ENCODE measurements around the gene GRB2.
A peak's percentile ranks its signal among the peaks of the same experiment; 100 is the strongest.

GRB2 gene

GRCh38 chr17:75361996-75362395 is 43.5 kb downstream of the GRB2 start:
- no peak overlapping the region for H3K4me3 ChIP-seq (ENCODE audit: low read depth in 1 of 5, low read length in 5 of 5)
- H3K9ac ChIP-seq (ENCODE audit: low read length in 5 of 5) = no peak overlapping the region
- no peak overlapping the region for H3K27ac ChIP-seq (ENCODE audit: low read depth, low read length)
- no peaks in the 10 kb centered on the region for H3K9me3 ChIP-seq (ENCODE audit: control insufficient read depth in 5 of 5, low read length in 5 of 5)
- peaks cover 4 to 41% (median 31%) of the 10 kb centered on the region in 5 donors for H3K4me1 ChIP-seq (ENCODE audit: control insufficient read depth in 5 of 5, insufficient read depth in 5 of 5, low read length in 5 of 5)
- no peaks in the 10 kb centered on the region for H3K27me3 ChIP-seq (ENCODE audit: control insufficient read depth in 5 of 5, insufficient read depth in 4 of 5, low read length in 5 of 5)
- H3K36me3 ChIP-seq (ENCODE audit: control insufficient read depth in 5 of 5, insufficient read depth in 5 of 5, low read length in 5 of 5) = no peaks in the 10 kb centered on the region

GRCh38 chr17:75361344-75361743 is 44.1 kb downstream of the GRB2 start:
- Histone ChIP-seq H3K9ac (ENCODE audit: low read length in 5 of 5) (peak overlapping the region in 1 of 5 donors; percentile 20), H3K27ac (ENCODE audit: low read depth, low read length) (no peak overlapping the region), H3K4me1 (ENCODE audit: control insufficient read depth in 5 of 5, insufficient read depth in 5 of 5, low read length in 5 of 5) (peaks cover 6 to 45% (median 33%) of the 10 kb centered on the region in 5 donors), H3K27me3 (ENCODE audit: control insufficient read depth in 5 of 5, insufficient read depth in 4 of 5, low read length in 5 of 5) (no peaks in the 10 kb centered on the region), H3K4me3 (ENCODE audit: low read depth in 1 of 5, low read length in 5 of 5) (no peak overlapping the region), H3K36me3 (ENCODE audit: control insufficient read depth in 5 of 5, insufficient read depth in 5 of 5, low read length in 5 of 5) (no peaks in the 10 kb centered on the region), H3K9me3 (ENCODE audit: control insufficient read depth in 5 of 5, low read length in 5 of 5) (no peaks in the 10 kb centered on the region)

DNA sequence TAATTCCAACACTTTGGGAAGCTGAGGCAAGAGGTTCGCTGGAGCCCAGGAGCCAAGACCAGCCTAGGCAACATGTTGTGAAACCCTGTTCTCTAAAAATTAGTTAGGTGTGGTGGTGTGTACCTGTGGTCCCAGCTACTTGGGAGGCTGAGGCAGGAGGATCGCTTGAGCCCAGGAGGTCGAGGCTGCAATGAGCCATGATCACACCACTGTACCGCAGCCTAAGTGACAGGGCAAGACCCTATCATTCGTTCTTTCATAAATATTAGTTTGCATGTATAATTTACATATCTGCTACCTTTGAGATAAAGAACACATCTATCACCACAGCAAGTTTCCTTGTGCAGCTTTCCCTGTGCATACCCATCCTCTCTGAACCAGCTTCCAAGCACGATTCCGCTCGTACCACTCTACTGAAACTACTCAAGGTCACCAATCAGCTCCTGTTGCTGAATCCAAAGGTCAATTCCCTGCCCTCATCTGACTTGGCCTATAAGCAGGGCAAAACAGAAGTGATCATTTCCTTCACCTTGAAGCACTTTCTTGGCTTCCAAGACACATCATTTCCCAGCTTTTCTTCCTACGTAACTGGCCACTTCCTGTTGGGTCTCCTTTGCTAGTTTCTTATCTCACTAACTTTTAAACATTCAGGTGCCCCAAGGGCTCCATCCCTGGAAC is 49.1 kb downstream of the GRB2 start:
- Histone ChIP-seq H3K9me3 (ENCODE audit: control insufficient read depth in 5 of 5, low read length in 5 of 5) (no peaks in the 10 kb centered on the region), H3K4me3 (ENCODE audit: low read depth in 1 of 5, low read length in 5 of 5) (no peak overlapping the region), H3K4me1 (ENCODE audit: control insufficient read depth in 5 of 5, insufficient read depth in 5 of 5, low read length in 5 of 5) (peaks cover 4 to 32% (median 19%) of the 10 kb centered on the region in 5 donors), H3K27ac (ENCODE audit: low read depth, low read length) (no peak overlapping the region), H3K27me3 (ENCODE audit: control insufficient read depth in 5 of 5, insufficient read depth in 4 of 5, low read length in 5 of 5) (no peaks in the 10 kb centered on the region), H3K9ac (ENCODE audit: low read length in 5 of 5) (no peak overlapping the region), H3K36me3 (ENCODE audit: control insufficient read depth in 5 of 5, insufficient read depth in 5 of 5, low read length in 5 of 5) (no peaks in the 10 kb centered on the region)

DNA sequence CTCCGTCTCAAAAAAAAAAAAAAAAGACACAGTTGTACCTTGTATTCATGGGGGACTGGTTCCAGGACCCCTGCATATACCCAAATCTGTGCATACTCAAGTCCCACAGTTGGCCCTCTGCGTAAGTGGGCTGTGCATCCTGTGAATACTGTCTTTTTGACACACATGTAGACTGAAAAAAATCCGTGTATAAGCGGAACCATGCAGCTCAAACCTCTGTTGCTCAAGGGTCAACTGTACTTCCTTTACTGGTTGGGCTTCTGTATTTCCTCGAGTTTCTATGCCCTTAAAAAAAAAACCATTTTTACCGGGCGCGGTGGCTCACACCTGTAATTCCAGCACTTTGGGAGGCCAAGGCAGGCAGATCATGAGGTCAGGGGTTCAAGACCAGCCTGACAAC is 52.3 kb downstream of the GRB2 start:
- Histone ChIP-seq H3K36me3 (ENCODE audit: control insufficient read depth in 5 of 5, insufficient read depth in 5 of 5, low read length in 5 of 5) (no peaks in the 10 kb centered on the region), H3K4me1 (ENCODE audit: control insufficient read depth in 5 of 5, insufficient read depth in 5 of 5, low read length in 5 of 5) (peaks cover 0 to 26% (median 12%) of the 10 kb centered on the region in 5 donors), H3K9ac (ENCODE audit: low read length in 5 of 5) (no peak overlapping the region), H3K27ac (ENCODE audit: low read depth, low read length) (no peak overlapping the region), H3K9me3 (ENCODE audit: control insufficient read depth in 5 of 5, low read length in 5 of 5) (no peaks in the 10 kb centered on the region), H3K27me3 (ENCODE audit: control insufficient read depth in 5 of 5, insufficient read depth in 4 of 5, low read length in 5 of 5) (no peaks in the 10 kb centered on the region), H3K4me3 (ENCODE audit: low read depth in 1 of 5, low read length in 5 of 5) (no peak overlapping the region)

DNA sequence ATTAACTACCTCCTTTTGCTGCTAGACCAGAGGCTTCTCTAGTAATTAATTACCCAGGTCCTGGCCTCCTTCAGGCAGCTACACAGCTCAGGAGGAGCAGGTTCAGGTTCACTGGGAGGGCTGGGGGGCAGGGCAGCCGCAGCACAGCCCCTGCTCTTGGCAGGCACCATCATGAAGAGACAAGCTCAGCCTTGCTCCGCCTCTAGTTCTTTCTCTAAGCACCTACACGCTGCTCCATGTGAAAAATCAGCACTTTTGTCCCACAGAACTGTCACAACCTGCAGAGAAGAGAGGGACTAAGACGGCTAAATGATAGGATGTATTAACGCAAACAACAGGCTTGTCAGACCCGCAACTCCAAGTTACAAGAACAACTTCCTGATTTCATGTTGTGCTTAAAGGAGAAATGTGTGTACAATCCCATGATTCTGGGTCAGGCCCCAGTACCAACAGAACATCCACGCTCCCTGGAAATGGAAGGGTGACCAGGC is 53.4 kb downstream of the GRB2 start:
- Histone ChIP-seq H3K9me3 (ENCODE audit: control insufficient read depth in 5 of 5, low read length in 5 of 5) (no peaks in the 10 kb centered on the region), H3K4me1 (ENCODE audit: control insufficient read depth in 5 of 5, insufficient read depth in 5 of 5, low read length in 5 of 5) (peaks cover 0 to 35% (median 20%) of the 10 kb centered on the region in 5 donors), H3K27ac (ENCODE audit: low read depth, low read length) (no peak overlapping the region), H3K27me3 (ENCODE audit: control insufficient read depth in 5 of 5, insufficient read depth in 4 of 5, low read length in 5 of 5) (no peaks in the 10 kb centered on the region), H3K9ac (ENCODE audit: low read length in 5 of 5) (peak overlapping the region in 3 of 5 donors; percentile 16 to 37 (median 35)), H3K36me3 (ENCODE audit: control insufficient read depth in 5 of 5, insufficient read depth in 5 of 5, low read length in 5 of 5) (no peaks in the 10 kb centered on the region), H3K4me3 (ENCODE audit: low read depth in 1 of 5, low read length in 5 of 5) (no peak overlapping the region)

DNA sequence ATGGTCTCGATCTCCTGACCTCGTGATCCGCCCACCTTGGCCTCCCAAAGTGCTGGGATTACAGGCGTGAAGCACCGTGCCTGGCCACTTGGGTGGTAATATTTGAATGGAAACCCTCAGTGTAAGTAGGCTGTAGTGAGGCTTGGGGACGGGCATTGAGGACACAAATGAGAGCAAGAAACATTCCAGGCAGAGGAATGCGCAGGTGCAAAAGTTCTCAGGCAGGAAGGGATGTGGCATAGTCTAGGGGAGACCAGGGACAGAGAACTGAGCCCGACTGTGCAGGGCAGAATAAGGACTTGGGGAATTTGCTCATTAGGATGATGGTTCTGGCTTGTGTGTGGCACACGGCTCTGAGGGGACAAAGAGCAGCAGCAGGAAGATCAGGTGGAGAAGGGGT is 54.8 kb downstream of the GRB2 start:
- H3K4me3 ChIP-seq (ENCODE audit: low read depth in 1 of 5, low read length in 5 of 5) = no peak overlapping the region
- H3K9ac ChIP-seq (ENCODE audit: low read length in 5 of 5) = no peak overlapping the region
- H3K36me3 ChIP-seq (ENCODE audit: control insufficient read depth in 5 of 5, insufficient read depth in 5 of 5, low read length in 5 of 5) = no peaks in the 10 kb centered on the region
- no peak overlapping the region for H3K27ac ChIP-seq (ENCODE audit: low read depth, low read length)
- H3K27me3 ChIP-seq (ENCODE audit: control insufficient read depth in 5 of 5, insufficient read depth in 4 of 5, low read length in 5 of 5) = no peaks in the 10 kb centered on the region
- no peaks in the 10 kb centered on the region for H3K9me3 ChIP-seq (ENCODE audit: control insufficient read depth in 5 of 5, low read length in 5 of 5)
- peaks cover 1 to 35% (median 27%) of the 10 kb centered on the region in 5 donors for H3K4me1 ChIP-seq (ENCODE audit: control insufficient read depth in 5 of 5, insufficient read depth in 5 of 5, low read length in 5 of 5)

GRCh38 chr17:75350029-75350428 is 55.4 kb downstream of the GRB2 start:
- Histone ChIP-seq H3K9ac (ENCODE audit: low read length in 5 of 5) (no peak overlapping the region), H3K4me1 (ENCODE audit: control insufficient read depth in 5 of 5, insufficient read depth in 5 of 5, low read length in 5 of 5) (peaks cover 2 to 40% (median 33%) of the 10 kb centered on the region in 5 donors), H3K27ac (ENCODE audit: low read depth, low read length) (no peak overlapping the region), H3K4me3 (ENCODE audit: low read depth in 1 of 5, low read length in 5 of 5) (no peak overlapping the region), H3K9me3 (ENCODE audit: control insufficient read depth in 5 of 5, low read length in 5 of 5) (no peaks in the 10 kb centered on the region), H3K36me3 (ENCODE audit: control insufficient read depth in 5 of 5, insufficient read depth in 5 of 5, low read length in 5 of 5) (no peaks in the 10 kb centered on the region), H3K27me3 (ENCODE audit: control insufficient read depth in 5 of 5, insufficient read depth in 4 of 5, low read length in 5 of 5) (no peaks in the 10 kb centered on the region)

- no peaks in the 10 kb centered on the region for H3K9me3 ChIP-seq (ENCODE audit: control insufficient read depth in 5 of 5, low read length in 5 of 5)
- H3K27ac ChIP-seq (ENCODE audit: low read depth, low read length) = no peak overlapping the region
- H3K27me3 ChIP-seq (ENCODE audit: control insufficient read depth in 5 of 5, insufficient read depth in 4 of 5, low read length in 5 of 5) = no peaks in the 10 kb centered on the region
- H3K4me1 ChIP-seq (ENCODE audit: control insufficient read depth in 5 of 5, insufficient read depth in 5 of 5, low read length in 5 of 5) = peaks cover 2 to 40% (median 33%) of the 10 kb centered on the region in 5 donors
- H3K36me3 ChIP-seq (ENCODE audit: control insufficient read depth in 5 of 5, insufficient read depth in 5 of 5, low read length in 5 of 5) = no peaks in the 10 kb centered on the region
- H3K4me3 ChIP-seq (ENCODE audit: low read depth in 1 of 5, low read length in 5 of 5) = no peak overlapping the region
- no peak overlapping the region for H3K9ac ChIP-seq (ENCODE audit: low read length in 5 of 5)
Measured at GRCh38 chr17:75349589-75349988, 55.9 kb downstream of the GRB2 start.

DNA sequence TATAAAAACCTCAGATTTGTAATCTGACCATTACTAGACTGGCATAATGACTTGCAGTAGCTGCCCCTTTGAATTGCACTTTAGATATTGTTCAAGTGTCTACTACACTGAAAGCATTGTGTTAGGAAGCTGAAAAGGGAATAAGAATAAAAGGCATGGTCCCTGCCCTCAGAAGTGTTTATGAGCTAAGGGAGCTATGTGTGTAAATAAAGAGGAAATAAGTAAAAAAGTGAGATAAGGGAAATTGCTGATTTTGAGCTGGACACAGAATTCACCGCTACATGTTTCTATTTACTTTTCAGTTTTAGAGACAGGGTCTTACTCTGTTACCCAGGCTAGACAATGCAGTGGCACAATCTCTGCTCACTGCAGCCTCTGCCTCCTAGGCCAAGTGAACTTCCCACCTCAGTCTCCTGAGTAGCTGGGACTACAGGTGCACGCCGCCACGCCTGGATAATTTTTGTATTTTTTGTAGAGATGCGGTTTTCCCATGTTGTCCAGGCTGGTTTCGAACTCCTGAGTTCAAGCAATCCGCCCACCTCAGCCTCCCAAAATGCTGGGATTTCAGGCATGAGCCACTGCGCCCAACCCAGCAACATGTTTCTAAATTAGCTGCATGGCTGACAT is 57.0 kb downstream of the GRB2 start:
- Histone ChIP-seq H3K4me1 (ENCODE audit: control insufficient read depth in 5 of 5, insufficient read depth in 5 of 5, low read length in 5 of 5) (peaks cover 2 to 47% (median 42%) of the 10 kb centered on the region in 5 donors), H3K4me3 (ENCODE audit: low read depth in 1 of 5, low read length in 5 of 5) (no peak overlapping the region), H3K9ac (ENCODE audit: low read length in 5 of 5) (no peak overlapping the region), H3K9me3 (ENCODE audit: control insufficient read depth in 5 of 5, low read length in 5 of 5) (no peaks in the 10 kb centered on the region), H3K27ac (ENCODE audit: low read depth, low read length) (no peak overlapping the region), H3K27me3 (ENCODE audit: control insufficient read depth in 5 of 5, insufficient read depth in 4 of 5, low read length in 5 of 5) (no peaks in the 10 kb centered on the region), H3K36me3 (ENCODE audit: control insufficient read depth in 5 of 5, insufficient read depth in 5 of 5, low read length in 5 of 5) (no peaks in the 10 kb centered on the region)

DNA sequence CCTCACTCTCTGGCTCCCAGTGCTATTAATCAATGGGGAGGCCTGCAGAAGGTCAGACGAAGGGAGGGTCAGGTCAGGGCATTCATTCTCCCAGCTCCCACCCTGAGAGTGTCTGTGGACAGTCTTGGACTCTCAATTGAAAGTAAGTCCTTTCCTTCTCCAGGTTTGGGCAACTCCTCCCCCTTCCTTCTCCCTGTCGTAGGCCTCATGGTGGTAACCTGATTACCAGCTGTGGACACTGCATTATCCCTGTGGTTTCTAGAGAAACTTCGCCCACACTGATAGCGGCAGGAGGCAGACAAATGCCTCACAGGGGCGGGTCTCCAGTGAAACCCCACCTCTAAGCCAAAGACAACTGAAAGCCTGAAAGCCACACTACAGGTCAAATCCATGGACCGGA is 58.6 kb downstream of the GRB2 start:
- Histone ChIP-seq H3K27me3 (ENCODE audit: control insufficient read depth in 5 of 5, insufficient read depth in 4 of 5, low read length in 5 of 5) (no peaks in the 10 kb centered on the region), H3K4me3 (ENCODE audit: low read depth in 1 of 5, low read length in 5 of 5) (no peak overlapping the region), H3K4me1 (ENCODE audit: control insufficient read depth in 5 of 5, insufficient read depth in 5 of 5, low read length in 5 of 5) (peaks cover 2 to 54% (median 44%) of the 10 kb centered on the region in 5 donors), H3K27ac (ENCODE audit: low read depth, low read length) (no peak overlapping the region), H3K36me3 (ENCODE audit: control insufficient read depth in 5 of 5, insufficient read depth in 5 of 5, low read length in 5 of 5) (no peaks in the 10 kb centered on the region), H3K9me3 (ENCODE audit: control insufficient read depth in 5 of 5, low read length in 5 of 5) (no peaks in the 10 kb centered on the region), H3K9ac (ENCODE audit: low read length in 5 of 5) (peak overlapping the region in 1 of 5 donors; percentile 25)
